Activated naive CD4-positive, alpha-beta T cell treated with anti-CD3 and anti-CD28 coated beads, Interleukin-2, amount 10 ng/mL, durations not matched to agents 7 days and 5 days (primary cell): ENCODE measurements around the gene ENTPD6.
"Not testable (repeated sequence)": the region's sequence is repeated elsewhere in the genome, so short reads cannot be mapped to it uniquely, and the experiment has no call there.

Experiments used
- CTCF ChIA-PET: fragments of 350-600 bp; sonication (Branson Sonifier 250); formaldehyde crosslinking; loops from one replicate; lab custom pipeline; 2021; ENCODE audit warnings: antibody characterized with exemption; lab: Charles Lee
- DNase-seq: peaks from one replicate; pipeline ENCODE4 v3.0.0-alpha.2; 2020
- H3K27ac Mint-ChIP-seq: one replicate; pipeline ENCODE4 v1.8.0; 2021; ENCODE audit warnings: mild to moderate bottlenecking, moderate library complexity, mixed read lengths
- H3K27me3 Mint-ChIP-seq: one replicate; pipeline ENCODE4 v1.8.0; 2021; ENCODE audit warnings: mild to moderate bottlenecking, mixed read lengths
- H3K36me3 Mint-ChIP-seq: one replicate; pipeline ENCODE4 v1.8.0; 2021; ENCODE audit warnings: mixed read lengths
- H3K4me1 Mint-ChIP-seq: one replicate; pipeline ENCODE4 v1.8.0; 2021; ENCODE audit warnings: mixed read lengths
- H3K4me3 Mint-ChIP-seq: one replicate; pipeline ENCODE4 v1.8.0; 2021; ENCODE audit warnings: mild to moderate bottlenecking, moderate library complexity, mixed read lengths
- H3K9me3 Mint-ChIP-seq: one replicate; pipeline ENCODE4 v1.8.0; 2021; ENCODE audit warnings: mixed read lengths

ENTPD6 gene

DNA sequence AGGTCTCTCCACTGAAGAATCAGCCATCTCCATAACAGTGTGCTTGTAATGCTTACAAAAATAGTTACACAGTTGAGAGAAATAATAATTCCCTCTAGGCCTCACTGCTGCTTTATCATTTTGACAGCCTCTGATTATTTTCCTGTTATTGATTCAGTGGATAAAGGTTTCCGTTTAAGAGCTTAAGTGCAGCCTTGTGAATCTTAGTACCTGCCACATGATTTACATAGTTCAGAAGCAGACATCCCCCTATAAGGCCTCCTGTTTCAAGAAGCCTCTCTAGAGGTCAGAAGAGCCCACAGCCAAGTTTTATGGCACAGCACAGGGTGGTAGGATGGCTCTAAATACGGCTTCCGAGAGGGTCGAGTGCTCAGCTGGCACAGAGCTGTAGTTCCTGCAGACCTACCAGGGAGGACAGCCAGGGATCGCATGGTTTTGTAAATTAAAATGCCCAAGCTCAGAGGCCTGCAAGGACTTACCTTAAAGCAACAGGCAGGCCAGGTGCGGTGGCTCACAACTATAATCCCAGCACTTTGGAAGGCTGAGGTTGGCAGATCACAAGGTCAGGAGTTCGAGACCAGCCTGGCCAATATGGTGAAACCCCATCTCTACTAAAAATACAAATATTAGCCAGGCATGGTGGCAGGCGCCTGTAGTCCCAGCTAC, 34.8 kb downstream of the ENTPD6 start:
- CTCF ChIA-PET = interaction anchor here (0.8 kb wide), 1 partner anchor 9 kb away, joined by 3 read pairs; no protein-coding TSS in a partner anchor

DNA sequence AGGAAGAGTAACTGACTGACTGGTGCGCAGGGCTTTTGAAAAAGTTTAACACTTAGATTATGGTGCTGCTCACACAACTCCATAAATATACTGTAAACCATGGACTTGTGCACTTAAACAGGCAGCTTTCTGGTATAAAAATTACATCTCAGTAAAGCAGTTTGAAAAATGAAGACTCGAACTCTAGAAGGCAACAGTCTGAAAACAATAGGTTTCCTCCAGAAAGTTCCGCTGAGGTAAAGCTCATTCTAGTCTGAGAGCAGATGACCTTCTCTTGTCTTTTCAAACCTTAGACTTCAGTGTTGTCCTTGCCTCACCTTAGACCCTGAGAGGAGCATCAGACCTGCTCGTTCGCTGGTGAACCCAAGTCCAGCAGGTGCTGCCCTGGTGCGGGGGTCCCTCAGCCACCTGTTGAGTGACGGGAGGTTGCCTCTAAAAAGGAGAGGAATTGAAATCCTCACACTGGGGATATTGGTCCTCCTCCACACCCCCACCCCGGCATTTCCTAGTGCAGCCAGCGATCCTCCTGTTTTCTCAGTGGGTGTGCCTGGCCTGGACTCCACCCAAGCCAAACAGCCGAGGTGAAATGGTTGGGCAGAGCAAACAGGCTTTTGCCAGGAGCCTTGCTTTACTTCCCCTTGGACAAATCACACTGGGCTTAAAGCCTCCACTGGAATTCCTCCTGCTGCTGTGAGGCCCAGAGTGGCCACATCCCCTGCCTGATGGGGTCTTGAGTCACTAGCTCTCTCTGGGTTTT, 37.7 kb downstream of the ENTPD6 start:
- CTCF ChIA-PET = no interaction called here

More for the DNA sequence above, 34.8 kb downstream of the ENTPD6 start:
- peaks cover 6% of the 10 kb centered on the region for H3K27me3 Mint-ChIP-seq
- DNase-seq = no peak
- H3K9me3 Mint-ChIP-seq = no peaks in the 10 kb centered on the region
- H3K27ac Mint-ChIP-seq = no peak overlapping the region
- no peaks in the 10 kb centered on the region for H3K36me3 Mint-ChIP-seq
- H3K4me1 Mint-ChIP-seq = no peaks in the 10 kb centered on the region
- H3K4me3 Mint-ChIP-seq = no peak overlapping the region

DNA sequence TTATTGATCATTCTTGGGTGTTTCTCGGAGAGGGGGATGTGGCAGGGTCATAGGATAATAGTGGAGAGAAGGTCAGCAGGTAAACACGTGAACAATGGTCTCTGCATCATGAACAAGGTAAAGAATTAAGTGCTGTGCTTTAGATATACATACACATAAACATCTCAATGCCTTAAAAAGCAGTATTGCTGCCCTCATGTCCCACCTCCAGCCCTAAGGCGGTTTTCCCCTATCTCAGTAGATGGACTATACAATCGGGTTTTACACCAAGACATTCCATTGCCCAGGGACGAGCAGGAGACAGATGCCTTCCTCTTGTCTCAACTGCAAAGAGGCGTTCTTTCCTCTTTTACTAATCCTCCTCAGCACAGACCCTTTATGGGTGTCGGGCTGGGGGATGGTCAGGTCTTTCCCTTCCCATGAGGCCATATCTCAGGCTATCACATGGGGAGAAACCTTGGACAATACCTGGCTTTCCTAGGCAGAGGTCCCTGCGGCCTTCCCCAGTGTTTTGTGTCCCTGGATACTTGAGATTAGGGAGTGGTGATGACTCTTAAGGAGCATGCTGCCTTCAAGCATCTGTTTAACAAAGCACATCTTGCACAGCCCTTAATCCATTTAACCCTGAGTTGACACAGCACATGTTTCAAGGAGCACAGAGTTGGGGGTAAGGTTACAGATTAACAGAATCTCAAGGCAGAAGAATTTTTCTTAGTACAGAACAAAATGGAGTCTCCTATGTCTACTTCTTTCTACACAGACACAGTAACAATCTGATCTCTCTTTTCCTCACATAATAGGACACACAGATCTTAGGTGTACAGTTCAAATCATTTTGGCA, 38.7 kb downstream of the ENTPD6 start:
- peaks cover 12% of the 10 kb centered on the region for H3K4me1 Mint-ChIP-seq
- DNase-seq, H3K4me3 Mint-ChIP-seq, H3K9me3 Mint-ChIP-seq, CTCF ChIA-PET, H3K27ac Mint-ChIP-seq, H3K36me3 Mint-ChIP-seq: not testable (repeated sequence)
- peaks cover 18% of the 10 kb centered on the region for H3K27me3 Mint-ChIP-seq

More for the DNA sequence above, 37.7 kb downstream of the ENTPD6 start:
- no peaks in the 10 kb centered on the region for H3K36me3 Mint-ChIP-seq
- H3K9me3 Mint-ChIP-seq = no peaks in the 10 kb centered on the region
- DNase-seq = no peak
- H3K4me1 Mint-ChIP-seq = peaks cover 10% of the 10 kb centered on the region
- H3K4me3 Mint-ChIP-seq = no peak overlapping the region
- H3K27me3 Mint-ChIP-seq = peaks cover 18% of the 10 kb centered on the region
- H3K27ac Mint-ChIP-seq = no peak overlapping the region

DNA sequence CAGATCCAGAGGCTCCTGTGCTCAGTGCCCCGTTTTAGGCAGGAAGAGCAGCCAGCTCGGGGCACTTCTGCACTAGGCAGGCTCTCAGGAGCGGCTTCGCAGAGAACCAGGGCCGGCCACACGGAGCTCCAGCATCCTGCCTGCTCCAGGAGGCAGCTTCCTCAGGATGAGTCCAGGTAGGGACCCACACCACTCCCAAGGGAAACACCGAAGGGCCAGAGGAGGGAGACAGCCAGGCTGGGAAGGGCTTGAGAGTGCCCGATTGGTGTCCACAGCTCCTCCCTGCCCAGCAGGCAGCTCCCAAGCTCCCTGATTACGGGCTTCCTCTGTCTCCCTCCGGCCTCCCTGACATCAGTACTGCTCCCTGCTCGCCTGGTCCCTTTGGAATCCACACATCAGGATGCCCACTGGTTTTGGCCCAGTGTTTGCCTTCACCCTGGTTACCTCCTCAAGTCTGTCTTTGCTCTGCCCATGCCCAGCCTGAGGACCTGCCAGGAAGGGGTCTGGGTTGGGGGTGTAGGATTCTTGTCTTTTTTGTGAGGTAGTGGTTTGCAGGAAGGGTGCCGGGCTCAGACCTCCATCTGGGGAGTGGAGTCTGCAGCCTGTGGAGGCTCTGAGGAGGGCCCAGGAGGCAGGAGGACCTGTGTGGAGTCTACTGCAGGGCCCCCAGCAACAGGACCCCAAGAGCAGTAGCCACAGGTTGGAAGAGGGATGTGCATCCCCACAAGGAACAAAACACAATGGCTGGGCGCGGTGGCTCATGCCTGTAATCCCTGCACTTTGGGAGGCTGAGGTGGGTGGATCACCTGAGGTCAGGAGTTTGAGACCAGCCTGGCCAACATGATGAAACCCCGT, 41.2 kb downstream of the ENTPD6 start:
- H3K27me3 Mint-ChIP-seq = peaks cover 27% of the 10 kb centered on the region
- peaks cover 12% of the 10 kb centered on the region for H3K4me1 Mint-ChIP-seq
- H3K4me3 Mint-ChIP-seq = no peak overlapping the region
- no peak overlapping the region for H3K27ac Mint-ChIP-seq
- CTCF ChIA-PET = interaction anchor here (1.2 kb wide), 1 partner anchor 10 kb away, joined by 4 read pairs; no protein-coding TSS in a partner anchor
- no peak for DNase-seq
- no peaks in the 10 kb centered on the region for H3K9me3 Mint-ChIP-seq
- H3K36me3 Mint-ChIP-seq = no peaks in the 10 kb centered on the region

DNA sequence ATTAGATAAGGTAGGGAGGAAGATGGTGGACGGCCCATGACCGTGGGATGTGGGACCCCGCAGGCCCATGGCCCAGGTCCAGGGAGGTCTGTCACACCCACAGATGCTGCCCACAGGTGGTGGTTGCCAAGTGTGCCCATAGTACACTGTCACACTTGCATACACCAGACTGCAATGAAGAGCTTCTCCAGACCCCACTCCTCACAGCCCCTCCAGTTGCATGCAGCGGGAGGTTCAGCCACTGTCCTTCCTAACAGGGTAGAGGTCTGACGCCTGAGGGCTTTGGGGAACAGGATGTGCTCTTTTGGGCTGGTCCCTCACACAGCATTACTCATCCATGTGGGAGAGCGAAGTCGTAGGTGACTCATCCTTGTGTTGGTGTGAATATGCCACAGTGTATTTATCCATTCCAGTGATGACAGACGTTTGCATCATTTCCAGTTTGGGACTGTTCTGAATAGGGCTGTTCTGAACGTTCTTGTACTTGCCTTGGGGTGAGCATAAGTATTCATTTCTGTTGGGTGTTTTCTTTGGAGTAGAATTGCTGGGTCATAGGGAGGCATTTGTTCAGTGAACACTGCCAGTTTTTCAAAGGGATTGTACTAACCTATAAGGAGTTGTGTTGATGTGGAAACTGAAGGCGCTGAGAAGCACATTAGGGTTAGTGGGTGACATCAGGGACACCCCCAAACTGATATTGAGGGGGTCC, 42.3 kb downstream of the ENTPD6 start:
- no peaks in the 10 kb centered on the region for H3K9me3 Mint-ChIP-seq
- peaks cover 12% of the 10 kb centered on the region for H3K4me1 Mint-ChIP-seq
- H3K27me3 Mint-ChIP-seq = peaks cover 37% of the 10 kb centered on the region
- no peak overlapping the region for H3K4me3 Mint-ChIP-seq
- peak; percentile 53 for DNase-seq
- CTCF ChIA-PET = no interaction called here
- no peaks in the 10 kb centered on the region for H3K36me3 Mint-ChIP-seq
- peak overlapping the region; percentile 52 for H3K27ac Mint-ChIP-seq

DNA sequence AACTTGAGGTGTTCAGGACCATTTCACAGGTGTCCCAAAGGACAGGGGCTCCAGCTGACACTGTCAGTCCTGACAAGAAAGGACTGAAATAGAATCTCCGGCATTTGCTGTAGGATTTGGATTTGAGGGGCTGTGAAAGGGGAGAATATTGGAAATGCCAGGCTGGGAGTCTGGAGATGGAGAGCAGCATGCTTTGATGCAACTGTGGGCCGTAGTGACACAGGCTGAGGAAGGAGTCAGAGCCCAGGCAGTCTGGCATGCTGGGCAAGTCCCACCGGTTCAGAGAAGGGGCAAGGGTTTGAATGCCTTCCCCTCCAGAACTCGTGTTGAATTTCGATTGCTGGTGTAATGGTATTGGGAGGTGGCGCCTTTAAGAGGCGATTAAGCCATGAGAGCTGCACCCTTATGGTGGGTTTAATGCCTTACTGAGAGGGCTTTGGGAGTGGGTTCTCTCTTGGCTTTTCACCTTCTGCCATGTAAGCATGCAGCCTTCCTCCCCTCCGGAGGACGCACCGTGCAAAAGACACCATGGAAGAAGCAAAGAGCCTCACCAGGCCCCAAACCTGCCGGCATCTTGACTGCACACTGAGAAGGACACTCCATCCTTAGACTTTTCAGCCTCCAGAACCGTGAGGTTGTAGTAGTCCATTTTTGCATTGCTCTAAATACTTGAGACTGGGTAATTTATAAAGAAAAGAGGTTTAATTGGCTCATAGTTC, 43.0 kb downstream of the ENTPD6 start:
- peaks cover 12% of the 10 kb centered on the region for H3K4me1 Mint-ChIP-seq
- H3K4me3 Mint-ChIP-seq = no peak overlapping the region
- CTCF ChIA-PET = no interaction called here
- no peaks in the 10 kb centered on the region for H3K36me3 Mint-ChIP-seq
- H3K9me3 Mint-ChIP-seq = no peaks in the 10 kb centered on the region
- H3K27ac Mint-ChIP-seq = no peak overlapping the region
- H3K27me3 Mint-ChIP-seq = peaks cover 38% of the 10 kb centered on the region
- no peak for DNase-seq

DNA sequence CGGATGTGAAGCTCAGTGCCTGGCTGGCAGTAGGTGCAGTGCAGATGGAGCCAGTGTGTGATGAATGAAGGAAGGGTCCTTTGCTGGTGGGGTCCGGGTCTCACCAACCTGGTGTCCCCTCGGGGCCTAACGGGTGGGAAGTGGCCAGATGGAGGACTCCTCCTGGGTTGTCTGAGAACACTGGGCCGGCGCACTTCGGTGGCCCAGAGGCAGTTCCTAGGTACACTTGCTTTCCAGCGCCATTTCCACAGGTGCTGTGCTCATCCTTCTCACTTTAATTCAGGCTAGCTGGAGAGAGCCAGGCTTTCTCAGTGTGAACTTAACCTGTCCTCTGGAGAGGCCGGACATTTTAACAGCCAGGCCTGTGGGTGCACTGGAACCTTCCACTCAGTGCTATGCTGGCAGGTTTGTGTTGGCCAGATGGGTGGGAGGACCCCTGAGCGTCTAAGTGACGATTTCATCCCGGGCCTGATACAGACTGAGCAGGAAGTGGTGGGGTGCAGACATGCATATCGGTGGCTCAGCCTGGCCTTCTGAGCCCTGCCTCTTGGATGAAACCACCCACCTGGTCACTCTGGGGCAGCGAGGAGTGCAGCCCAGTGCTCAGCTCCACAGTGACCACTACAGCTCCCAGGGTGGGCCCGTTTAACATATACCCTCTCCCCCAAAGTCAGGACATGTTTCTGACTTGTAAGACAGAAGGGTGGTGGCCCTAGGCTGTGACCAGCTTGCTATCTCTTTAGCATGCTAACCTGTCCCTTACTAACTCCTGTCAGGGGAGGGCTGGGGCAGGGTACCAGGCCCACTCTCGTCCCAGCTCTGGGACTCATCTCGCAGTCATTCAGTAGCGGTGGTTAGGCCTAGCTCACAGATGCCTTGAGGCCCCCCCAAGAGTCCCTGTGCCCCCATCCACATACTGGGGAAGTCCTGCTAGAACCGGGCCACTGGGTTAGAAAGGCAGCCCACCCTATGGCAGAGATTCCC, 44.2 kb downstream of the ENTPD6 start:
- CTCF ChIA-PET = no interaction called here
- no peak for DNase-seq

DNA sequence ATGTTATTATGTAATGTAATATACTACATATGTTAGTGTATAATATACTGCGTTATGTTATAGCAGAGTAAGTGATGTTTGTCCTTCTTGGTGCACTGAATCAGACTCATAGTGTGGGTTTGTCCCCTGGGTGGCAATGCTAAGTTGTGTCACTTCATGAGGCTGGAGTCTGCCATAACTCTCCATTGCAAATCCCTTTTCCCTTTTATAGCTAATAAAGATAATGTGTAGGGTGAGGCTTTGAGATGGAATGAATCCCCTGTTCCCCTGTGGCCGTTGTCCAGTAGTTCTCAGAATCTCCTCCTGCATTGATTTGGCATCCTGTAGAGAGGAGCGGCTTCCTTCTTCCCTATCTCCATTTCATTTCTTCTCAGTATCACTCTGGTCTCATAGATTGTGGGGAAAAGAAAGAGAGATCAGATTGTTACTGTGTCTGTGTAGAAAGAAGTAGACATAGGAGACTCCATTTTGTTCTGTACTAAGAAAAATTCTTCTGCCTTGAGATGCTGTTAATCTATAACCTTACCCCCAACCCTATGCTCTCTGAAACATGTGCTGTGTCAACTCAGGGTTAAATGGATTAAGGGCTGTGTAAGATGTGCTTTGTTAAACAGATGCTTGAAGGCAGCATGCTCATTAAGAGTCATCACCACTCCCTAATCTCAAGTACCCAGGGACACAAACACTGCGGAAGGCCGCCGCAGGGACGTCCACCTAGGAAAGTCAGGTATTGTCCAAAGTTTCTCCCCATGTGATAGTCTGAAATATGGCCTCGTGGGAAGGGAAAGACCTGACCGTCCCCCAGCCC, 45.5 kb downstream of the ENTPD6 start:
- DNase-seq, H3K27ac Mint-ChIP-seq, H3K36me3 Mint-ChIP-seq, H3K4me3 Mint-ChIP-seq, H3K9me3 Mint-ChIP-seq, CTCF ChIA-PET: not testable (repeated sequence)
- Mint-ChIP-seq H3K4me1 (peaks cover 12% of the 10 kb centered on the region), H3K27me3 (peaks cover 38% of the 10 kb centered on the region)

More for the DNA sequence above, 44.2 kb downstream of the ENTPD6 start:
- H3K27ac Mint-ChIP-seq = no peak overlapping the region
- peaks cover 12% of the 10 kb centered on the region for H3K4me1 Mint-ChIP-seq
- no peaks in the 10 kb centered on the region for H3K36me3 Mint-ChIP-seq
- no peak overlapping the region for H3K4me3 Mint-ChIP-seq
- H3K27me3 Mint-ChIP-seq = peaks cover 42% of the 10 kb centered on the region
- H3K9me3 Mint-ChIP-seq = peaks cover 3% of the 10 kb centered on the region

DNA sequence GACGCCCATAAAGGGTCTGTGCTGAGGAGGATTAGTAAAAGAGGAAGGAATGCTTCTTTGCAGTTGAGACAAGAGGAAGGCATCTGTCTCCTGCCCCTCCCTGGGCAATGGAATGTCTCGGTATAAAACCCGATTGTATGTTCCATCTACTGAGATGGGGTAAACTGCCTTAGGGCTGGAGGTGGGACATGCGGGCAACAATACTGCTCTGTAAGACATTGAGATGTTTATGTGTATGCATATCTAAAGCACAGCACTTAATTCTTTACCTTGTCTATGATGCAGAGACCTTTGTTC, 46.1 kb downstream of the ENTPD6 start:
- H3K9me3 Mint-ChIP-seq, H3K27ac Mint-ChIP-seq, DNase-seq, H3K36me3 Mint-ChIP-seq, H3K4me3 Mint-ChIP-seq, CTCF ChIA-PET: not testable (repeated sequence)
- peaks cover 16% of the 10 kb centered on the region for H3K4me1 Mint-ChIP-seq
- H3K27me3 Mint-ChIP-seq = peaks cover 39% of the 10 kb centered on the region

DNA sequence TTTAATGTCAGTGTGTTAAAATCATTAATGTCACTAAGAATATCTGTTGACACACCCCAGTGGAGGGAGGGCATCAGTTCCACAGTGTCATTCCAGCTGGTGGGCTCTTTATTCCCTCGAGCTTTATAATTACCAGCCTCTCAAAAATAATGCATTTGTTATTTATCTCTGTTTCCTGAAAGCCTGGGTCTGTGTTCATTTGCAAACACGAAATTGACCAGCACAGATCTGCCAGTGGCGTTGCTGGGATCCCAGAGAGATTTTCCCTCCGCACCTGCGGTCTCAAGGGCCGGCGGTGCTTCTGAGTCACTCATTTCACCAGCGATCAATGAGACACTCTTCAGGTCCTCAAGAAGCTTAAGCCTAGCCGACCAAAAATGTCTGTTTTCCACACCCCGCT, 46.7 kb downstream of the ENTPD6 start:
- H3K27ac Mint-ChIP-seq = no peak overlapping the region
- H3K36me3 Mint-ChIP-seq = no peaks in the 10 kb centered on the region
- no peak for DNase-seq
- H3K4me1 Mint-ChIP-seq = peaks cover 21% of the 10 kb centered on the region
- H3K9me3 Mint-ChIP-seq = peaks cover 3% of the 10 kb centered on the region
- H3K4me3 Mint-ChIP-seq = no peak overlapping the region
- CTCF ChIA-PET = no interaction called here
- H3K27me3 Mint-ChIP-seq = peaks cover 42% of the 10 kb centered on the region

DNA sequence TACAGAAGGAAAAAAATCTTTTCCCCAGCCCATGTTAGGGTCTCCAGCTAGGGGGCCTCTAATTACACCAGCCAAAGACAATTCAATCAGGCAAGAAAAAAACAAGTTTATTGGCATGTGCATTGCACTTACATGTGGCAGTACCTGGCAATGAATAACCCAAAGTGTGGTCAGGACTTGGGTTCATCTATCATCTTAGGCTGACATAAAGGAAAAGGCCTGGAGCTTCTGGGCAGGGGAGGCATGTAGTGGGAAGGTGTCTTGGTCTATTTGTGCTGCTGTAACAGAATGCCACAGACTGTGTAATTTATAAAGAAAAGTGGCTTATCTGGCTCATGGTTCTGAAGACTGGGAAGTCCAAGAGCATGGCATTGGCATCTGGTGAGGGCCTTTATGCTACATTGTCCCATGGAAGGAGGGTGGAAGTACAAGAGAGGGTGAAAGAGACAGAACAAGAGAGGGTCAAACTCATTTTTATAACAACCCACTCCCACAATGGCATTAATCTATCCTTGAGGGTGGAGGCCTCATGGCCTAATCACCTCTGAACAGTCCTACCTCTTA, 48.0 kb downstream of the ENTPD6 start:
- CTCF ChIA-PET = no interaction called here
- no peak overlapping the region for H3K4me3 Mint-ChIP-seq
- no peak for DNase-seq
- H3K27me3 Mint-ChIP-seq = peaks cover 49% of the 10 kb centered on the region
- H3K4me1 Mint-ChIP-seq = peaks cover 12% of the 10 kb centered on the region
- no peaks in the 10 kb centered on the region for H3K36me3 Mint-ChIP-seq
- no peak overlapping the region for H3K27ac Mint-ChIP-seq
- peaks cover 3% of the 10 kb centered on the region for H3K9me3 Mint-ChIP-seq
